Measurements from ENCODE around the gene LYPD6B.

DNA sequence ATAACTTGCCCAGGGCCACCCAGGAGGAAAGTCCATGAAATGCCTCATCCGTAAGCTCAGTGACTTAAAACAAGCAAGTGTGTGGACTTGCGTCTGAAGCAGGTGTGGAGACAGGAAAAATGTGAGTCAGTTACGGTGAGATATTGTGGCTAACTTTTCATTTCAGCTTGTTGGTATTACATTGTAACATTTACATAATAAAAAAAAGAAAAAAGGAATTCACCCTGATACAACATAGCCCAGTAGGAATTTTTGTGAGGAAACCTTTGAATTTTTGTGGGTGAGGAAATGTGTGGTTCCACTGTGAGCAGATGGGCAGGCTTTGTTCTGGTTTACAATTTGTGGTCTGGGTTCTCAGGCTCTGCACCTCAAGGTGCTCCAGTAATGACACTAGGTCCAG, 33.7 kb upstream of the LYPD6B start:
- TF ChIP-seq CTCF (IDR thresholded peaks at IDR 0.05) (no peak), EZH2 (IDR thresholded peaks at IDR 0.05; ENCODE audit: borderline replicate concordance, insufficient read depth, low read depth, low read length, poor library complexity, severe bottlenecking) (no peak)

Measured in B cell (primary cell).